ENCODE results near the gene MOB3B.

DNA sequence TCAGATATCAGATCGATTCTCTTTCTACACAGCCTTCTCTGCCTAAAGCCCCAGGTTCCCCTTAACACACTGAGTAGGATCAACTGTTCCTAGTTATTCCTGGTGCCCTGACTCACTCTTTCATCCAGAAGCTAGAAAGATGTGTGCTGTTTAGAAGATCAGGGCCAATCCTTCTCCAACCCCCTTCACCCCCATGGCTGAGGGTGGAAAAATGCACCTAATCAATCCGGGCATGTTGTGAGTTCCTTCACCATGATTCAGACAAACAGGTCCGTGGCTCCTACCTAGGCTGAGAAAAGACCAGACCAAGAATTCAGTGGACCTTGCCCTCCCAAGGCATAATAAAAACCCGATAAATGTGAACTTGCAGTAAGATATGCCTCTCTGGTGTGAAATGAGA lies 147.3 kb downstream of the MOB3B start:
- TF ChIP-seq ZNF529 (tag by site-specific recombination; IDR thresholded peaks at IDR 0.05; ENCODE audit: insufficient replicate concordance) (no peak), ZNF785 (tag by site-specific recombination; IDR thresholded peaks at IDR 0.05) (no peak), MYNN (tag by site-specific recombination; IDR thresholded peaks at IDR 0.05; ENCODE audit: borderline replicate concordance) (no peak), ZXDB (tag by site-specific recombination; IDR thresholded peaks at IDR 0.05) (no peak), TCF7L2 (IDR thresholded peaks at IDR 0.05; ENCODE audit: borderline replicate concordance, low read depth, low read length) (no peak), ZNF707 (tag by site-specific recombination; IDR thresholded peaks at IDR 0.05) (no peak), OSR2 (tag by site-specific recombination; IDR thresholded peaks at IDR 0.05) (no peak), ZNF214 (tag by site-specific recombination; IDR thresholded peaks at IDR 0.05; ENCODE audit: borderline replicate concordance) (no peak), BCL11A (tag by site-specific recombination; IDR thresholded peaks at IDR 0.05; ENCODE audit: low read depth) (no peak)
- TF ChIP-seq, protein P1, sequence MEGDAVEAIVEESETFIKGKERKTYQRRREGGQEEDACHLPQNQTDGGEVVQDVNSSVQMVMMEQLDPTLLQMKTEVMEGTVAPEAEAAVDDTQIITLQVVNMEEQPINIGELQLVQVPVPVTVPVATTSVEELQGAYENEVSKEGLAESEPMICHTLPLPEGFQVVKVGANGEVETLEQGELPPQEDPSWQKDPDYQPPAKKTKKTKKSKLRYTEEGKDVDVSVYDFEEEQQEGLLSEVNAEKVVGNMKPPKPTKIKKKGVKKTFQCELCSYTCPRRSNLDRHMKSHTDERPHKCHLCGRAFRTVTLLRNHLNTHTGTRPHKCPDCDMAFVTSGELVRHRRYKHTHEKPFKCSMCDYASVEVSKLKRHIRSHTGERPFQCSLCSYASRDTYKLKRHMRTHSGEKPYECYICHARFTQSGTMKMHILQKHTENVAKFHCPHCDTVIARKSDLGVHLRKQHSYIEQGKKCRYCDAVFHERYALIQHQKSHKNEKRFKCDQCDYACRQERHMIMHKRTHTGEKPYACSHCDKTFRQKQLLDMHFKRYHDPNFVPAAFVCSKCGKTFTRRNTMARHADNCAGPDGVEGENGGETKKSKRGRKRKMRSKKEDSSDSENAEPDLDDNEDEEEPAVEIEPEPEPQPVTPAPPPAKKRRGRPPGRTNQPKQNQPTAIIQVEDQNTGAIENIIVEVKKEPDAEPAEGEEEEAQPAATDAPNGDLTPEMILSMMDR (tag by site-specific recombination; IDR thresholded peaks at IDR 0.05): no peak
- TF ChIP-seq, protein P2, sequence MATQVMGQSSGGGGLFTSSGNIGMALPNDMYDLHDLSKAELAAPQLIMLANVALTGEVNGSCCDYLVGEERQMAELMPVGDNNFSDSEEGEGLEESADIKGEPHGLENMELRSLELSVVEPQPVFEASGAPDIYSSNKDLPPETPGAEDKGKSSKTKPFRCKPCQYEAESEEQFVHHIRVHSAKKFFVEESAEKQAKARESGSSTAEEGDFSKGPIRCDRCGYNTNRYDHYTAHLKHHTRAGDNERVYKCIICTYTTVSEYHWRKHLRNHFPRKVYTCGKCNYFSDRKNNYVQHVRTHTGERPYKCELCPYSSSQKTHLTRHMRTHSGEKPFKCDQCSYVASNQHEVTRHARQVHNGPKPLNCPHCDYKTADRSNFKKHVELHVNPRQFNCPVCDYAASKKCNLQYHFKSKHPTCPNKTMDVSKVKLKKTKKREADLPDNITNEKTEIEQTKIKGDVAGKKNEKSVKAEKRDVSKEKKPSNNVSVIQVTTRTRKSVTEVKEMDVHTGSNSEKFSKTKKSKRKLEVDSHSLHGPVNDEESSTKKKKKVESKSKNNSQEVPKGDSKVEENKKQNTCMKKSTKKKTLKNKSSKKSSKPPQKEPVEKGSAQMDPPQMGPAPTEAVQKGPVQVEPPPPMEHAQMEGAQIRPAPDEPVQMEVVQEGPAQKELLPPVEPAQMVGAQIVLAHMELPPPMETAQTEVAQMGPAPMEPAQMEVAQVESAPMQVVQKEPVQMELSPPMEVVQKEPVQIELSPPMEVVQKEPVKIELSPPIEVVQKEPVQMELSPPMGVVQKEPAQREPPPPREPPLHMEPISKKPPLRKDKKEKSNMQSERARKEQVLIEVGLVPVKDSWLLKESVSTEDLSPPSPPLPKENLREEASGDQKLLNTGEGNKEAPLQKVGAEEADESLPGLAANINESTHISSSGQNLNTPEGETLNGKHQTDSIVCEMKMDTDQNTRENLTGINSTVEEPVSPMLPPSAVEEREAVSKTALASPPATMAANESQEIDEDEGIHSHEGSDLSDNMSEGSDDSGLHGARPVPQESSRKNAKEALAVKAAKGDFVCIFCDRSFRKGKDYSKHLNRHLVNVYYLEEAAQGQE (tag by site-specific recombination; IDR thresholded peaks at IDR 0.05): no peak
- TF ChIP-seq, protein P3, sequence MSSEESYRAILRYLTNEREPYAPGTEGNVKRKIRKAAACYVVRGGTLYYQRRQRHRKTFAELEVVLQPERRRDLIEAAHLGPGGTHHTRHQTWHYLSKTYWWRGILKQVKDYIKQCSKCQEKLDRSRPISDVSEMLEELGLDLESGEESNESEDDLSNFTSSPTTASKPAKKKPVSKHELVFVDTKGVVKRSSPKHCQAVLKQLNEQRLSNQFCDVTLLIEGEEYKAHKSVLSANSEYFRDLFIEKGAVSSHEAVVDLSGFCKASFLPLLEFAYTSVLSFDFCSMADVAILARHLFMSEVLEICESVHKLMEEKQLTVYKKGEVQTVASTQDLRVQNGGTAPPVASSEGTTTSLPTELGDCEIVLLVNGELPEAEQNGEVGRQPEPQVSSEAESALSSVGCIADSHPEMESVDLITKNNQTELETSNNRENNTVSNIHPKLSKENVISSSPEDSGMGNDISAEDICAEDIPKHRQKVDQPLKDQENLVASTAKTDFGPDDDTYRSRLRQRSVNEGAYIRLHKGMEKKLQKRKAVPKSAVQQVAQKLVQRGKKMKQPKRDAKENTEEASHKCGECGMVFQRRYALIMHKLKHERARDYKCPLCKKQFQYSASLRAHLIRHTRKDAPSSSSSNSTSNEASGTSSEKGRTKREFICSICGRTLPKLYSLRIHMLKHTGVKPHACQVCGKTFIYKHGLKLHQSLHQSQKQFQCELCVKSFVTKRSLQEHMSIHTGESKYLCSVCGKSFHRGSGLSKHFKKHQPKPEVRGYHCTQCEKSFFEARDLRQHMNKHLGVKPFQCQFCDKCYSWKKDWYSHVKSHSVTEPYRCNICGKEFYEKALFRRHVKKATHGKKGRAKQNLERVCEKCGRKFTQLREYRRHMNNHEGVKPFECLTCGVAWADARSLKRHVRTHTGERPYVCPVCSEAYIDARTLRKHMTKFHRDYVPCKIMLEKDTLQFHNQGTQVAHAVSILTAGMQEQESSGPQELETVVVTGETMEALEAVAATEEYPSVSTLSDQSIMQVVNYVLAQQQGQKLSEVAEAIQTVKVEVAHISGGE (tag by site-specific recombination; conservative IDR thresholded peaks at IDR 0.05; ENCODE audit: low read depth): no peak

Measured in HEK293 (cell line).